Activated T-cell treated with anti-CD3 and anti-CD28 coated beads, Interleukin-2, amount 50 U/mL, for 4 hours (primary cell): Measurements from ENCODE around the gene PTTG1IP2. TPM values are rescaled to one million over a fixed set of nuclear protein-coding genes. Genes with fewer than 3 reads are reported as not detected.

ENCODE experiments used
- ATAC-seq, 2 donors: fragments of 200-7000 bp; cut with Tn5 transposase; one replicate each; pipeline ENCODE4 v1.10.0; 2021
- DNase-seq: peaks from one replicate; pipeline ENCODE4 v3.0.0-alpha.2; 2020
- H3K27me3 Mint-ChIP-seq: one replicate; pipeline ENCODE4 v1.8.0; 2021; ENCODE audit warnings: low read depth, mixed read lengths
- H3K36me3 Mint-ChIP-seq: one replicate; pipeline ENCODE4 v1.8.0; 2022; ENCODE audit warnings: mixed read lengths; ENCODE audit not compliant: insufficient read depth
- H3K4me1 Mint-ChIP-seq: one replicate; pipeline ENCODE4 v1.8.0; 2021; ENCODE audit warnings: low read depth, mixed read lengths
- H3K4me3 Mint-ChIP-seq: one replicate; pipeline ENCODE4 v1.8.0; 2021; ENCODE audit warnings: mild to moderate bottlenecking, moderate library complexity, mixed read lengths
- H3K9me3 Mint-ChIP-seq: one replicate; pipeline ENCODE4 v1.8.0; 2021; ENCODE audit warnings: mixed read lengths
- total RNA-seq, 3 donors: library from RNA; stranded (reverse); gene quantifications; one replicate each; pipeline ENCODE4 v1.2.1, GENCODE V29; 2021

The PTTG1IP2 gene
- total RNA-seq, result not detected

DNA sequence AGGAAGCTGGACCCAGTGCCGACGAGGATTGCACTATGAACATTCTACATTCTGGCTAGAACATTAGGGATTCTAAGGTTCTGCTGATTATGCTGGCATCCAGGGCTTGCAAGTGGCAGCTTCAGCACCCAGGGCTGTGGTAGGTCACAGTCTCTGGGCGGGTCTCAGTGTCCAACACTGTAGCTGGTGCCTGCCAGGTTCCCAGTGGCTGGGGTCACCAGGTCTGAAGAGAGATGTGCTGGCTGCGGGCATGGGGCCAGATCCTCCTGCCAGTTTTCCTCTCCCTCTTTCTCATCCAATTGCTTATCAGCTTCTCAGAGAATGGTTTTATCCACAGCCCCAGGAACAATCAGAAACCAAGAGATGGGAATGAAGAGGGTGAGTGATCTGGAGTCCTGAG is at the start of gene PTTG1IP2:
PTTG1IP2 (plus strand) TSS at position 86 of the 400 bp plus-strand sequence; CDS start at position 234, 148 bp downstream.
- peaks cover 5% of the 10 kb centered on the region for H3K36me3 Mint-ChIP-seq
- H3K27me3 Mint-ChIP-seq, result peaks cover 8% of the 10 kb centered on the region
- no peak within 1 kb of the TSS for H3K4me3 Mint-ChIP-seq
- ATAC-seq, result no peak
- peaks cover 13% of the 10 kb centered on the region for H3K9me3 Mint-ChIP-seq
- no peaks in the 10 kb centered on the region for H3K4me1 Mint-ChIP-seq
- no peak for DNase-seq

DNA sequence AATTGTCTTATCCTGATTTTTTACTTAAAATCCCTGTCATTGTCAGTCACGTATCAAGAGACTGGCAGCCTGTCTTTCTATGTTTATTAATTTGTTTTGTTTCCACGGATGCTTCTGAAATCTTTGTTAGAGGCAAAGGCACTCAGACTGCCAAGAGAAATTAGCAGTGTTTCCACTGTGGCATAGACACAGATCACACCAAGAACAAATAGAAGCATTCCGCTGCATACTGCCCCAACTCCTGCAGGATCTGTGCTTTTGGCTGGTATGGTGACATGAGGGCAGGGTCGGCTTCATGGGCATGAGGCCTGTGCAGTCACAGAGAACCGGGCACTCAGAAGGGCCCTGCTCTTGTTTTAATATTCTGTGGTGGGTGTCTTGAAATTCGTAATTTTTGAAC is 47.8 kb upstream of the PTTG1IP2 start:
- H3K4me1 Mint-ChIP-seq, result peaks cover 14% of the 10 kb centered on the region
- no peak overlapping the region for H3K4me3 Mint-ChIP-seq
- ATAC-seq (no peak), DNase-seq (no peak)
- H3K27me3 Mint-ChIP-seq, result no peaks in the 10 kb centered on the region
- no peaks in the 10 kb centered on the region for H3K36me3 Mint-ChIP-seq
- H3K9me3 Mint-ChIP-seq, result no peaks in the 10 kb centered on the region

DNA sequence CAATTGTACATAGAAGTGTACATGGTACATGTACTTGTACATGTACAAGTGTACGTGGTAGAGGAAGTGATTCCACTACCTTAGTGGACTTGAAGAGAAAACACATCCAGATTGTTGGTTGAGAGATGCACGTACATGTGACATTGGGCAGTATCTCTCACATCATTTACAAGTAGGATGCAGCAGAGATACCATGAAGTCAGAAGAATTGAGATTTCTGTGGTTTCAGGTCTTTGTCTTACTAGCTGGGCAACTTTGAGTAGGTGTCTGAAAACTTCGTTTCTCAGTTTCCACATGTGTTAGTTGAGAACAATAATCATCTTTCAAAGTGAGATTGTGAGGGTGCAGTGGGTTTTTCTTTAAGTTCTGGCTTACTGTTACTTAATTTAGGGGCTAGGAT is 44.7 kb upstream of the PTTG1IP2 start:
- Mint-ChIP-seq H3K36me3 (no peaks in the 10 kb centered on the region), H3K4me3 (no peak overlapping the region), H3K27me3 (peaks cover 2% of the 10 kb centered on the region), H3K4me1 (peaks cover 14% of the 10 kb centered on the region), H3K9me3 (no peaks in the 10 kb centered on the region)
- peak; percentile 80 to 83 for ATAC-seq
- no peak for DNase-seq

DNA sequence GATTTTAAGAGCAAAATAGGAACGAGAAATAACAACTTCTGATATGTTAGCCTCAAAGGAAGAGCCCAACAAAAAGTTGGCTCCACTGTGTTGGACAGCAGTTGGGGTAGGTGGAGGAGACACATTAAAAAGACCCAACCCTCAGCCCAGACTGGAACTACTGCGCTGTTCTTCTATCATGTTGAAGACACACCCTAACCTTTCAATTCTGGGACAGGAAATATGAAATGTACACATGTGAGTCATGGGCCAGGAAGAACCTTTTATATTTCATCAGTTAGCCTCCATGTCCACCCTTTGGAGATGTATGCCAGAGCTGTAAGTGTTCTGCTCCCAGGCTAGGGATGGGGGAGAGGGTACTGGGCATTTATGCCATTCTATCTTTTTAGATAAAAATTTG is 44.1 kb upstream of the PTTG1IP2 start:
- Mint-ChIP-seq H3K9me3 (no peaks in the 10 kb centered on the region), H3K36me3 (no peaks in the 10 kb centered on the region), H3K27me3 (peaks cover 5% of the 10 kb centered on the region), H3K4me1 (peaks cover 14% of the 10 kb centered on the region), H3K4me3 (no peak overlapping the region)
- DNase-seq, result no peak
- ATAC-seq, result no peak

DNA sequence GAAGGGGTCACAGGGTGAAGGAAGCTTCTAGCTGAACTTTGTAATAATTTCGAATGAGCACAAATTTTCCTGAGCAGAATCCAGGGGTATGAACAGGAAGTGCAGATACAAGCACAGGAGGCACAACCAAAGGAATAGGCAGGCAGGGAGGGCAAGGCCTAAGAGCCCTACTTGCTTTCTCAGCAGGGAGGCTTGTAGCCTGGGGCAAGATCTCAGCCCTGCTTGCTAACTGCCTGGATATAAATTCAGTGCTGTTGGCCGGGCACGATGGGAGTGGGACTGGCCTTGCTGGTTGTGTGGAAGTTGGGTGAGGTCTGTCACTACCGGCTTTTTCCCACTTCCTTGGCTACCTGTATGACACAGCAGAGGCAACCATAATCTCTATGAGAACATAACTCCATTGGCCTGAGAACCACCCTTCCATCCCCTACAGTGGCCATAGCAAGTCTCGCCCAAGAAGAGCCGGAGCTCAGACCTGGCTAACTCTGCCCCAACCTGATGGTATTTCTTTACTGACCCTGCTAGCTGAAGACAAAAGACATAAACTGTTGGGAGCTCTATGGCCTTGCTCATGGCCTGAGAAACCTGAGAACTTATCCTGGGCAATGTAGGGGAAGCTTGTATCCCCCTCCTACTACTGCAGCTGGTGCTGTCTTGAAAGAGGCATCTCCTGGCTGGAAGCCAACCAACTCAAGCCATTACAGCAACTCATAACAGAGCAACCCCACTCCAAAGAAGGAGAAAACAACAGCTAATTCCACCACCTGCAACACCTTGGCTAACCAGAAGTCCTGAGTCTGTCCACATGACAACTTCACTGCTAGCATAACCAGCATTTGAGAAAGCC is 38.6 kb upstream of the PTTG1IP2 start:
- DNase-seq, result no peak
- Mint-ChIP-seq H3K4me3 (no peak overlapping the region), H3K36me3 (no peaks in the 10 kb centered on the region), H3K9me3 (peaks cover 4% of the 10 kb centered on the region), H3K4me1 (peaks cover 1% of the 10 kb centered on the region), H3K27me3 (peaks cover 16% of the 10 kb centered on the region)
- no peak for ATAC-seq

DNA sequence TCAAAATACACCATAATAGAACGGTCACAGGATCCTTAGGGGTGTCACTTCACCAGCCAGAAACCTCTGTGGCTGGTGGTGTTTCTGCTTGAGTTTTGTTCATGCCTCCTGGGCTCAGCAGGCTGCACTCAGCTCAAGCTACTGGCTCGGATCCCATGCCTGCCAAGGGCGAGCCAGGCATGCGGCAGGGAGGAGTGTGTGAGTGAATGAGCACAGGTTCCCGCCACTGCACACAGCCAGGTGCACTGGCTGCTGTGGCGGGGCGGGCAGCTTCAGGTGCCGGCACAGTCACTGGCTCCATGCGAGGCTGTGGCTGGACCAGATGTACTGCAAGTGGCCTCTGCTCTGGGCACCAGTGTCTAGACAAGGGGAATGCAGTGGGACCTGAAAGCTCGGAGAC is 36.7 kb upstream of the PTTG1IP2 start:
- Mint-ChIP-seq H3K4me3 (no peak overlapping the region), H3K9me3 (peaks cover 4% of the 10 kb centered on the region), H3K27me3 (peaks cover 16% of the 10 kb centered on the region), H3K4me1 (no peaks in the 10 kb centered on the region), H3K36me3 (no peaks in the 10 kb centered on the region)
- DNase-seq, result no peak
- ATAC-seq, result no peak

DNA sequence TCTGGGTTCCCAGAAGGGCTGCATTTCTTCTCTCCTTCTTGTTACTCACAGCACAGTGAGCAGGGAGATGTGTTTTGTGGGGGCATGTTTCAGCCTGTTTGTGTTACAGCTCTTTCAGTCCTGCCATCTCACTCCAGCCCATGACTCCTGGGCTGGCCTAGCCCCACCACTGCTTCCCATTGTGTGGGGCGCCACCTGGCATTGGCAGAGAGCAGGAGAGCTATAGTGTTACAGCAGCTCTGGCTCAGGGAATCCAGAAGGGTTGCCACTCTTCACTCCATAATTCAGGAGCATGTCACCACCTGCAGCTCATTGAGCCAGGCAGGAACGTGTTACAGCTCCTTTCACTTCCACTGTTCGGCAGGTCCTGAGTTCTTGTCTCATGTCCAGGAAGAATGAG is 36.2 kb upstream of the PTTG1IP2 start:
- peaks cover 16% of the 10 kb centered on the region for H3K27me3 Mint-ChIP-seq
- ATAC-seq (no peak), DNase-seq (no peak)
- no peaks in the 10 kb centered on the region for H3K4me1 Mint-ChIP-seq
- H3K4me3 Mint-ChIP-seq, result no peak overlapping the region
- peaks cover 4% of the 10 kb centered on the region for H3K9me3 Mint-ChIP-seq
- H3K36me3 Mint-ChIP-seq, result no peaks in the 10 kb centered on the region

DNA sequence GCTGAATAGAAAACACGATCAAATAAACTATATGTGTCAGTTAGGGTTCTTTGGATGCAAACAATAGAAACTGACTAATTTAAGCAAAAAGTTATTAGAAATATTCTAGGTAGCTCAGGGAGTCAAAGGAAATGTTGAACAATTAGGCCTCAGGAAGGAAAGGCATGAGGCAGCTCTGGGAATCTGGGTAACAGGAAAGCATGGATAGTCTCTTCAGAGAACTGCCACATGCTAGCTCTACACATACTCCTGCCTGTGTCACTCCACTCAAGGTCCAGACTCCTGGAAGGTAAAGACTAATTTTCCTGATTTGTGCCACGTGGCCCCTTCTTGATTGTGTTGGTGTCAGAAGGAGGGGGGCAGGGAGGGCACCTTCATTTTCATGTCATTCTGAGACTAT is 23.8 kb upstream of the PTTG1IP2 start:
- H3K27me3 Mint-ChIP-seq, result peaks cover 7% of the 10 kb centered on the region
- no peaks in the 10 kb centered on the region for H3K4me1 Mint-ChIP-seq
- DNase-seq, result no peak
- H3K9me3 Mint-ChIP-seq, result no peaks in the 10 kb centered on the region
- no peak for ATAC-seq
- H3K4me3 Mint-ChIP-seq, result no peak overlapping the region
- no peaks in the 10 kb centered on the region for H3K36me3 Mint-ChIP-seq

DNA sequence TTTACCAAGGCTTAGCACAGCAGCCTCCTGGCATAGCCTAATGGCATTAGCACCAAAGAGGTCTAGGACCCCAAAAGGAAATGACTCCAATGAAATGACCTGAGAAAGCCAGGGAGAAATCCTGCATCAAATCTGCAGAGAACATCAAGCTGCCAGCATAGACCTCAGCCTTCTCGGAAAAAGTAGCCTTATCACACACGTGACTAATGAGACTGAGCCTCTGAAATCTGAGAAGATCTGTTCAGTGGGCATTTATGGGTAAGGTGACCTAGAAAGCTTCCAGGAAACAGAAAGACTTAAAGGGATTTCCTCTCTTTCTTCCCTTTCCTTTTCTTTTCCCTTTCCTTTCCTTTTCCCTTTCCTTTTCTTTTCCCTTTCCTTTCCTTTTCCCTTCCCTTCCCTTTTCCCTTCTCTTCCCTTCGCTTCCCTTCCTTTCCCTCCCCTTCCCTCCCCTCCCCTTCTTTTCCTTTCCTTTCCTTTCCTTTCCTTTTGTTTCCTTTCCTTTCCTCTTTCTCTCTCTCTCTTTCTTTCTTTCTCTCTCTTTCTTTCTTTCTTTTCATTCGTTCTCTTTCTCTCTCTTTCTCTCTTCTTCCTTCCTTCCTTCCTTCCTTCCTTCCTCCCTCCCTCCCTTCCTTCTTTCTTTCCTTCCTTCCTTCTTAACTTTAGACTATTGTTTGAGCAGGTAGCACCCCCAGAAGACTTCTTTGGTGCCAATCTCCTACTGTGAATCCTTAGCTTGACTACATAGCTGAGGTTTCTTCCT is 23.1 kb upstream of the PTTG1IP2 start:
- Mint-ChIP-seq H3K4me1 (no peaks in the 10 kb centered on the region), H3K4me3 (no peak overlapping the region), H3K9me3 (no peaks in the 10 kb centered on the region), H3K36me3 (no peaks in the 10 kb centered on the region), H3K27me3 (peaks cover 7% of the 10 kb centered on the region)
- no peak for DNase-seq
- ATAC-seq, result no peak

DNA sequence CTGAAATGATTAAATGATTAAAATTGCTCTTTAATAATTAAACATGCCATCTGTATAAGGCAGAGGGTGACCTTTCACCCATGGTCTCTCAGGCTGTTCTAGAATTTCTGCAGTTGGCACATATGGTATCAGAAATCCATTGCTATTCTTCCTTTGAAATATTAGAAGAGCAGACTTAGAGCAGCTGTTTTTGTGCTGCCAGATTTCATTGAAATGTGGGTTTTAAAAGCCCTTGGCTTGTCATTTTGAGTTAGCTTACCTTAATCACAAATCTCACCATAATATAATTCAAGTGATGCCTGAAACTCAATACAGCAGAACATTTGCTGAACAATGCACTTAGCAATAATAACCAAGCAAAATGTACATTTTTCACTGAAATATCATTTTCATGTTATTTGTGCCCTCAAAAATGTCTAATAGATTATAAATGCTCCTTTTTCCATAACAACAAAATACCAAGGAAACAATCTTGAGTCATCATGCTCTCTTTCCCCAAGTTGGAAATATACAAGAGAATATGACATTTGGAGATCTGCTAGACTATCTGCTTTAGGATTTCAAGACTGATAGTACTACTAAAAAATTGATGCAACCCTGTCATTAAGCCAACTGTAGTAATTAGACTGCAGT is 16.1 kb upstream of the PTTG1IP2 start:
- ATAC-seq (no peak), DNase-seq (no peak)
- Mint-ChIP-seq H3K9me3 (no peaks in the 10 kb centered on the region), H3K27me3 (peaks cover 11% of the 10 kb centered on the region), H3K36me3 (no peaks in the 10 kb centered on the region), H3K4me3 (no peak overlapping the region), H3K4me1 (peaks cover 6% of the 10 kb centered on the region)

DNA sequence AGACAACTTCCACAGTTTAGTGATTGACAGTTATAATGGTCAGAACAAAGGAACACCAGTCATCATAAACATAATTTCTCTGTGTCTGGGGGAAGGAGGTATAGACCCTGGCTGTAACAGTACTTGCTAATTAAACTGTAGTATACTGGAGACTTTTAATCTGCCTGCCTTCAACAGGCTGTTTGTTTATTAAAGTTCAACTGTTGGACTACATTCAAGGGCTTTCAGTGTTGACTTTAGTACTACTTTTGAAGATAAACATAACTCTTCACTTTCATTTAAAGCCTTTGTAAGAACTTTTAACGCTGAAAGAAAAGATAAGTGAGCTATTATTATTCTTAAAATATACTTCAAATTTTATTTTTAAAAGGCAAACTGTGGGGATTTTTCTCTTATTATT is 15.5 kb upstream of the PTTG1IP2 start:
- Mint-ChIP-seq H3K27me3 (peaks cover 11% of the 10 kb centered on the region), H3K4me3 (no peak overlapping the region), H3K36me3 (no peaks in the 10 kb centered on the region), H3K4me1 (peaks cover 6% of the 10 kb centered on the region), H3K9me3 (no peaks in the 10 kb centered on the region)
- ATAC-seq (no peak), DNase-seq (no peak)

DNA sequence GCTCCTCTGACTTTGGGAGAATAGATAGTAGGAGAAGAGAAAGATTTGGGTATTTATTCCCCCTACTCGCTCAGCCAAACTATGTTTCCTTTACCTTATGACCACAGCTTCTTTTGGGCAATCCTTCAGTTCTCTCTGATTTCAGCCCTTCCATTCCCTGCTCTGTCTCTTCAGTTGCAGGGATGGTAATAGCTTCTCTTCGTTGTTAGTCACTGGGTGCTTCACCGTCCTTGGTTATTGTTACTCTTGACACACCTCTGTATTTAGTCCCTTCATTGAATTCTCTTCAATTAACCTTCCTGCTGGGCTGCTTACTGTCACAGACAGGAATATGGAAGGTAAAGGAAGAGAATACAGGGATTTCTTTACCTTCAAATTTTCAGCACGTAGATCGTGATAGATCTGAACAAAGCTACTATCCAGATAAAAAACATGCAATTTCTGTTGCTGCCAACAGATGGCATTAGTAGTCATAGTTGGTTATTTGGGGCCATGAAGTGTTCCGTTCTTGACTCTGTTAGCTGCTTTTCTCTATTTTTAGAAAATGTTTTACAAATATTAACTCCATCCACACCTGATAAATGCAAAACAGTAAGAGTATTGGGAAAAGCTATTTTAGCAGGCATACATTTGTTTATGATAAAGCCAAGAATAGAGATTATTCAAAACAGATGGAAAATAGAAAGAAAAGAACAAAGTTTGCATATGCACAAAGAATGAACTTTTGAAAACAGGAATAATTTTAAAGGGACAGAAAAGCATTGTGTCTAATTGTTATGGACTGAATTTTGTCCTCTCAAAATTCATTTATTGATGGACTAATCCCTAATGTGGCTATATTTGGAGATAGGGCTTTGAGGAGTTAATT is 14.0 kb upstream of the PTTG1IP2 start:
- peaks cover 6% of the 10 kb centered on the region for H3K4me1 Mint-ChIP-seq
- H3K36me3 Mint-ChIP-seq, result no peaks in the 10 kb centered on the region

DNA sequence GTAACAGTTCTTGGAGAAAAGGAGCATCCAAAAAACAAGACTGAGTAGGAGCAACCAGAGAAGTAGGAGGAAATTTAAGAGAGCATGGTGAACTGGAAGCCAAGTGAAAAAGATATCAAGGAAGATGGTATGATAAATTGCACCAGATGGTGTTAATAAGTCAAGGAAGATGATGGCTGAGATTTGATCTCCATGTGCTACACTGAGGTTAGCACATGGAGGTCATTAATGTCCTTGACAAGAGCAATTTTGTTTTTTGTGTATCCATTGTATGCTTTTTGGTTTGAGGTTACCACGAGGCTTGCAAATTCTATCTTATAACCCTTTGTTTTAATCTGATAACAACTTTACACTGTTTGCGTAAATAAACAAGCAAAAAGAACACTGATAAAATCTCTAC is 11.3 kb upstream of the PTTG1IP2 start:
- H3K36me3 Mint-ChIP-seq, result no peaks in the 10 kb centered on the region
- H3K4me3 Mint-ChIP-seq, result no peak overlapping the region
- DNase-seq (no peak), ATAC-seq (no peak)
- H3K4me1 Mint-ChIP-seq, result peaks cover 11% of the 10 kb centered on the region
- peaks cover 11% of the 10 kb centered on the region for H3K27me3 Mint-ChIP-seq
- H3K9me3 Mint-ChIP-seq, result no peaks in the 10 kb centered on the region

More for the DNA sequence above, 14.0 kb upstream of the PTTG1IP2 start:
- Mint-ChIP-seq H3K4me3 (peak overlapping the region; percentile 29), H3K9me3 (no peaks in the 10 kb centered on the region), H3K27me3 (peaks cover 11% of the 10 kb centered on the region)
- no peak for DNase-seq
- ATAC-seq, result peak; percentile 53 to 54

DNA sequence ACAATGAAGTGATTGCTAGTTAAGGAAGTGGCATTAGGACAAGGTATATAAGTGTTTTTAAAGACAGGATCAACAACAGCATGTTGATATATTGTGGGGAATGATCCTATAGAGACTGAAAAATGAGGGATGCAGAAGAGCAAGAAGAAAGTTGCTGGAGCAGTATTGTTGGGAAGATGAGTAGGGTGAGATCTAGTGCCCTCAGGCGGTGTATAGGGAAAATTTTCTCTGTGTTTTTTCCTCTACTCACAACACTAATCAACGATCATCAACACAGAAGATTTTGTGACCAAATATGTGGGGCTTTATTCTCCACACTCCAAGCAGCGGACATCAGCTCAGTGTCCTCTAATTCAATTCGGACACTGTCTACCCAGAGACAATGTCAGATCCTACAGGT is 9.6 kb upstream of the PTTG1IP2 start:
- Mint-ChIP-seq H3K36me3 (peaks cover 5% of the 10 kb centered on the region), H3K27me3 (peaks cover 5% of the 10 kb centered on the region), H3K4me1 (peaks cover 19% of the 10 kb centered on the region), H3K9me3 (peaks cover 1% of the 10 kb centered on the region), H3K4me3 (no peak overlapping the region)
- ATAC-seq (no peak), DNase-seq (no peak)
